ENCODE measurements around the gene MLXIP. TPM values are rescaled to one million over a fixed set of nuclear protein-coding genes. Genes with fewer than 3 reads are reported as not detected.

MLXIP gene
- total RNA-seq, 1 experiment from 2014 or later: 124 TPM

DNA sequence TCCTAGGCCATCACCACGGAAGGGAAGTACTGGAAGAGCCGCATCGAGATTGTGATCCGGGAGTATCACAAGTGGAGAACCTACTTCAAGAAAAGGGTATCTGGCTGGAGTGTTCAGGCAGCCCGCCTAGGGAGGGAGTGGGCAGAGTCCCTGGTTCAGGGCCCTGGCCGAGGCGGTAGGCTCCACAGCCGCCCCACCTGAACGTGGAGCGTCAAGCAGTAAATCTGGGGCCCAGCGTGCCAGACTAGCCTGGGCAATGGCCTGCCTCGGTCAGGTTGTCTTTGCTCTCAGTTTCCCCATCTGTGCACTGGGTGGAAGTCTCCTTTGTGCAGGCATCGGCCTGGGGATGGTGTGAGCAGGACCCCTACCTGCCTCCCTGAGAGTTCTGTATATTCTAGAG lies 50.6 kb downstream of the MLXIP start:
- Histone ChIP-seq H3K27me3 (ENCODE audit: control insufficient read depth, insufficient read depth, low read length) (no peaks in the 10 kb centered on the region), H3K4me1 (ENCODE audit: control insufficient read depth, insufficient read depth, low read length) (peaks cover 29% of the 10 kb centered on the region), H3K9me3 (ENCODE audit: control insufficient read depth, insufficient read depth, low read depth, low read length) (no peaks in the 10 kb centered on the region), H3K4me3 (ENCODE audit: low read depth in 2 of 2, low read length in 2 of 2) (no peak overlapping the region), H3K27ac (ENCODE audit: low read length) (no peak overlapping the region), H3K36me3 (ENCODE audit: control insufficient read depth, insufficient read depth, low read length) (peaks cover 14% of the 10 kb centered on the region)
- BruUV-seq (replicated peaks): no TSS peak
- intact Hi-C loops (cut with micrococcal nuclease; ENCODE audit: unreplicated experiment): no loop called here
- POLR2A ChIA-PET: no interaction called here
- ATAC-seq: no peak
- TF ChIP-seq TCF7L2 (IDR thresholded peaks at IDR 0.05; ENCODE audit: low read depth, low read length): no peak
- in situ Hi-C loops (cut with HindIII; ENCODE audit: low pct_unique_long_range_greater_than_20kb, low sequenced_read_pairs): no loop called here
- DNase-seq (ENCODE audit: low read depth, low spot score): no peak
- CTCF ChIA-PET: interaction anchor here (0.6 kb wide), 1 partner anchor 62 kb away, joined by 4 read pairs; no protein-coding TSS in a partner anchor

DNA sequence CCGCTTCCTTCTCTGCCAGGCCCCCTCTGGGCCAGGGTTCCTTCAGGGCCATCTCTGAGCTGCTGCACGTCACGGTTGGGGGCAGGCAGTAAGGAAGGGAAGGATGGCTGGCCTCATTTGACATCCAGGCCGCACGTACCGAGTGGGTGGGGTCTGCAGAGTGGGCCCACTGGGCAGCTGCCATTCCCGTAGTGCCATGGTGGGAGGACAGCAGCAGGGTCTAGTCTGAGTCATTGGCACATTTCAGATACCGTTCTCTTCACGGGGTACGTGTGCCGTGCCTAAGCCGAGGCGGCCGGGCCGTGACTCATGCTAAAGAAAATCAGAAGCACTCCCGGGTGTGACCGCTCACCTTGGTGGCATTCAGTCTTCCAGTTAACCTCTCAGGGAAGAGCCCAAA lies 51.6 kb downstream of the MLXIP start:
- no peak overlapping the region for H3K4me3 ChIP-seq (ENCODE audit: low read depth in 2 of 2, low read length in 2 of 2)
- ChIA-PET CTCF (no interaction called here), POLR2A (interaction anchor here (0.6 kb wide), 1 partner anchor 56 kb away, joined by 3 read pairs; no protein-coding TSS in a partner anchor)
- intact Hi-C loops (cut with micrococcal nuclease; ENCODE audit: unreplicated experiment): loop anchor here (2.0 kb wide), 1 partner anchor 61 kb away; no protein-coding TSS in a partner anchor
- ATAC-seq (peak; percentile 33; the same call in 1 of the 2 replicates), DNase-seq (ENCODE audit: low read depth, low spot score) (no peak)
- H3K4me1 ChIP-seq (ENCODE audit: control insufficient read depth, insufficient read depth, low read length): peaks cover 23% of the 10 kb centered on the region
- in situ Hi-C loops (cut with HindIII; ENCODE audit: low pct_unique_long_range_greater_than_20kb, low sequenced_read_pairs): no loop called here
- peaks cover 14% of the 10 kb centered on the region for H3K36me3 ChIP-seq (ENCODE audit: control insufficient read depth, insufficient read depth, low read length)
- no peaks in the 10 kb centered on the region for H3K9me3 ChIP-seq (ENCODE audit: control insufficient read depth, insufficient read depth, low read depth, low read length)
- TF ChIP-seq POLR2AphosphoS5 (IDR thresholded peaks at IDR 0.05; ENCODE audit: low read depth, low read length) (no peak), TCF7L2 (IDR thresholded peaks at IDR 0.05; ENCODE audit: low read depth, low read length) (no peak), SIN3A (IDR thresholded peaks at IDR 0.05; ENCODE audit: borderline replicate concordance, insufficient read depth, low read depth, low read length) (no peak)
- TF ChIP-seq, protein P1, sequence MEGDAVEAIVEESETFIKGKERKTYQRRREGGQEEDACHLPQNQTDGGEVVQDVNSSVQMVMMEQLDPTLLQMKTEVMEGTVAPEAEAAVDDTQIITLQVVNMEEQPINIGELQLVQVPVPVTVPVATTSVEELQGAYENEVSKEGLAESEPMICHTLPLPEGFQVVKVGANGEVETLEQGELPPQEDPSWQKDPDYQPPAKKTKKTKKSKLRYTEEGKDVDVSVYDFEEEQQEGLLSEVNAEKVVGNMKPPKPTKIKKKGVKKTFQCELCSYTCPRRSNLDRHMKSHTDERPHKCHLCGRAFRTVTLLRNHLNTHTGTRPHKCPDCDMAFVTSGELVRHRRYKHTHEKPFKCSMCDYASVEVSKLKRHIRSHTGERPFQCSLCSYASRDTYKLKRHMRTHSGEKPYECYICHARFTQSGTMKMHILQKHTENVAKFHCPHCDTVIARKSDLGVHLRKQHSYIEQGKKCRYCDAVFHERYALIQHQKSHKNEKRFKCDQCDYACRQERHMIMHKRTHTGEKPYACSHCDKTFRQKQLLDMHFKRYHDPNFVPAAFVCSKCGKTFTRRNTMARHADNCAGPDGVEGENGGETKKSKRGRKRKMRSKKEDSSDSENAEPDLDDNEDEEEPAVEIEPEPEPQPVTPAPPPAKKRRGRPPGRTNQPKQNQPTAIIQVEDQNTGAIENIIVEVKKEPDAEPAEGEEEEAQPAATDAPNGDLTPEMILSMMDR (IDR thresholded peaks at IDR 0.05): no peak
- TF ChIP-seq, protein P2, sequence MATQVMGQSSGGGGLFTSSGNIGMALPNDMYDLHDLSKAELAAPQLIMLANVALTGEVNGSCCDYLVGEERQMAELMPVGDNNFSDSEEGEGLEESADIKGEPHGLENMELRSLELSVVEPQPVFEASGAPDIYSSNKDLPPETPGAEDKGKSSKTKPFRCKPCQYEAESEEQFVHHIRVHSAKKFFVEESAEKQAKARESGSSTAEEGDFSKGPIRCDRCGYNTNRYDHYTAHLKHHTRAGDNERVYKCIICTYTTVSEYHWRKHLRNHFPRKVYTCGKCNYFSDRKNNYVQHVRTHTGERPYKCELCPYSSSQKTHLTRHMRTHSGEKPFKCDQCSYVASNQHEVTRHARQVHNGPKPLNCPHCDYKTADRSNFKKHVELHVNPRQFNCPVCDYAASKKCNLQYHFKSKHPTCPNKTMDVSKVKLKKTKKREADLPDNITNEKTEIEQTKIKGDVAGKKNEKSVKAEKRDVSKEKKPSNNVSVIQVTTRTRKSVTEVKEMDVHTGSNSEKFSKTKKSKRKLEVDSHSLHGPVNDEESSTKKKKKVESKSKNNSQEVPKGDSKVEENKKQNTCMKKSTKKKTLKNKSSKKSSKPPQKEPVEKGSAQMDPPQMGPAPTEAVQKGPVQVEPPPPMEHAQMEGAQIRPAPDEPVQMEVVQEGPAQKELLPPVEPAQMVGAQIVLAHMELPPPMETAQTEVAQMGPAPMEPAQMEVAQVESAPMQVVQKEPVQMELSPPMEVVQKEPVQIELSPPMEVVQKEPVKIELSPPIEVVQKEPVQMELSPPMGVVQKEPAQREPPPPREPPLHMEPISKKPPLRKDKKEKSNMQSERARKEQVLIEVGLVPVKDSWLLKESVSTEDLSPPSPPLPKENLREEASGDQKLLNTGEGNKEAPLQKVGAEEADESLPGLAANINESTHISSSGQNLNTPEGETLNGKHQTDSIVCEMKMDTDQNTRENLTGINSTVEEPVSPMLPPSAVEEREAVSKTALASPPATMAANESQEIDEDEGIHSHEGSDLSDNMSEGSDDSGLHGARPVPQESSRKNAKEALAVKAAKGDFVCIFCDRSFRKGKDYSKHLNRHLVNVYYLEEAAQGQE (IDR thresholded peaks at IDR 0.05; ENCODE audit: insufficient read depth in 1 of 2, low read depth in 2 of 2, low read length in 1 of 2): no peak
- no peaks in the 10 kb centered on the region for H3K27me3 ChIP-seq (ENCODE audit: control insufficient read depth, insufficient read depth, low read length)
- no TSS peak for BruUV-seq (replicated peaks)
- no peak overlapping the region; the same call in 1 of the 2 replicates for H3K27ac ChIP-seq (ENCODE audit: low read length)

DNA sequence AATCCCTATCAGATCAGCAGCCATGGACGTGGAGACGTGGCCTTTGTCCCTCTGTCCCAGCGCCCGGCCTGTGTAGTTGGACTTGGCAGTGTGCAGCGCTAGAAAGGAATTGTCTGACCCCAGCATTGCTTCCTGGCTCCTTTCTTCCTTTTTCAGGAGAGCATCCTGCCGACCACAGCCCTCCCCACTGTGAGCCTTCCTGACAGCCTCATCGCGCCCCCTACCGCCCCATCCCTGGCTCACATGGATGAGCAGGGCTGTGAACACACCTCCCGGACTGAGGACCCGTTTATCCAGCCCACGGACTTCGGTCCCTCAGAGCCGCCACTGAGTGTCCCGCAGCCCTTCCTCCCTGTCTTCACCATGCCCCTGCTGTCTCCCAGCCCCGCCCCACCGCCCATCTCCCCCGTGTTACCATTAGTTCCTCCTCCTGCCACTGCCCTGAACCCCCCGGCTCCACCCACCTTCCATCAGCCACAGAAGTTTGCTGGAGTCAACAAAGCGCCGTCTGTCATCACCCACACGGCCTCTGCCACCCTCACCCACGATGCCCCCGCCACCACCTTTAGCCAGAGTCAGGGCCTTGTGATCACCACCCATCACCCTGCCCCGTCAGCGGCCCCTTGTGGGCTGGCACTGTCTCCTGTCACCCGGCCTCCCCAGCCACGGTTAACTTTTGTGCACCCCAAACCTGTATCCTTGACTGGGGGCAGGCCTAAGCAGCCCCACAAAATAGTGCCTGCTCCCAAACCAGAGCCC lies 54.8 kb downstream of the MLXIP start:
- TSS peak; percentile 23 for BruUV-seq (replicated peaks)
- ChIA-PET POLR2A (no interaction called here), CTCF (no interaction called here)
- Histone ChIP-seq H3K36me3 (ENCODE audit: control insufficient read depth, insufficient read depth, low read length) (peaks cover 12% of the 10 kb centered on the region), H3K27ac (ENCODE audit: low read length) (no peak overlapping the region), H3K4me3 (ENCODE audit: low read depth in 2 of 2, low read length in 2 of 2) (no peak overlapping the region), H3K27me3 (ENCODE audit: control insufficient read depth, insufficient read depth, low read length) (no peaks in the 10 kb centered on the region), H3K9me3 (ENCODE audit: control insufficient read depth, insufficient read depth, low read depth, low read length) (no peaks in the 10 kb centered on the region), H3K4me1 (ENCODE audit: control insufficient read depth, insufficient read depth, low read length) (peaks cover 4% of the 10 kb centered on the region; the same call in 1 of the 2 replicates)
- ATAC-seq: no peak
- intact Hi-C loops (cut with micrococcal nuclease; ENCODE audit: unreplicated experiment) (no loop called here), in situ Hi-C loops (cut with HindIII; ENCODE audit: low pct_unique_long_range_greater_than_20kb, low sequenced_read_pairs) (no loop called here)
- DNase-seq (ENCODE audit: low read depth, low spot score): no peak
- TF ChIP-seq POLR2AphosphoS5 (IDR thresholded peaks at IDR 0.05; ENCODE audit: low read depth, low read length) (no peak), TCF7L2 (IDR thresholded peaks at IDR 0.05; ENCODE audit: low read depth, low read length) (no peak), SIN3A (IDR thresholded peaks at IDR 0.05; ENCODE audit: borderline replicate concordance, insufficient read depth, low read depth, low read length) (no peak)
- TF ChIP-seq, protein P2 (IDR thresholded peaks at IDR 0.05; ENCODE audit: insufficient read depth in 1 of 2, low read depth in 2 of 2, low read length in 1 of 2): no peak
- TF ChIP-seq, protein P1 (IDR thresholded peaks at IDR 0.05): no peak

Data from Panc1 (cell line).